ENCODE data around the gene KCND3.

DNA sequence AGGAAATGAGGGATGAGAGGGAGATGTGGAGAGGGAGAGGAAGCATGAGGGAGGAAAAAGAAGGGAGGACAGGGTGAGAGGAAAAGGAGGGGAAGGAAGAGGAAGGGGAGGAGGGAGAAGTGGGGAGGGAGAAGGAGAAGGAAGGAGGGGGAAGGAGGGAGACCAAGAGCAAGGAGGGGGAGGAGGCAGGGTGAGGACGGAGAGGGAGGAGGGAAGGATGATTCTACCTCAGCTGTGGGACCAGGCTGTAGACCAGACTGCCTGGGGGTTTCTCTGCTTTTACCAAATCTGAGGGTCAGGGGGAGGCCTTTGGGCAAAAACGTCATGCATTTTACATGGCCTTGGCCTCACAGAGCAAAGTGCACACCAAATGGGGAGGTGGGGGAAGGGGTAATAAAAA, 94.5 kb downstream of the KCND3 start:
- TF ChIP-seq EP300 (IDR thresholded peaks at IDR 0.05): no peak
- TF ChIP-seq, protein P1, sequence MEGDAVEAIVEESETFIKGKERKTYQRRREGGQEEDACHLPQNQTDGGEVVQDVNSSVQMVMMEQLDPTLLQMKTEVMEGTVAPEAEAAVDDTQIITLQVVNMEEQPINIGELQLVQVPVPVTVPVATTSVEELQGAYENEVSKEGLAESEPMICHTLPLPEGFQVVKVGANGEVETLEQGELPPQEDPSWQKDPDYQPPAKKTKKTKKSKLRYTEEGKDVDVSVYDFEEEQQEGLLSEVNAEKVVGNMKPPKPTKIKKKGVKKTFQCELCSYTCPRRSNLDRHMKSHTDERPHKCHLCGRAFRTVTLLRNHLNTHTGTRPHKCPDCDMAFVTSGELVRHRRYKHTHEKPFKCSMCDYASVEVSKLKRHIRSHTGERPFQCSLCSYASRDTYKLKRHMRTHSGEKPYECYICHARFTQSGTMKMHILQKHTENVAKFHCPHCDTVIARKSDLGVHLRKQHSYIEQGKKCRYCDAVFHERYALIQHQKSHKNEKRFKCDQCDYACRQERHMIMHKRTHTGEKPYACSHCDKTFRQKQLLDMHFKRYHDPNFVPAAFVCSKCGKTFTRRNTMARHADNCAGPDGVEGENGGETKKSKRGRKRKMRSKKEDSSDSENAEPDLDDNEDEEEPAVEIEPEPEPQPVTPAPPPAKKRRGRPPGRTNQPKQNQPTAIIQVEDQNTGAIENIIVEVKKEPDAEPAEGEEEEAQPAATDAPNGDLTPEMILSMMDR (IDR thresholded peaks at IDR 0.05): no peak

Data from upper lobe of left lung (tissue), 4 donors.